K562 (cell line): ENCODE measurements around the gene ERICH6B. TPM values are rescaled to one million over a fixed set of nuclear protein-coding genes. Genes with fewer than 3 reads are reported as not detected.

ENCODE experiments used
- ATAC-seq: fragments of 200-7000 bp; cut with Tn5 transposase; 3 replicates; pipeline ENCODE4 v1.9.1; 2020; ENCODE audit warnings: moderate library complexity
- BruUV-seq: library from RNA; stranded (reverse); fragments of 400-500 nt; replicated peaks from 2 replicates; lab custom pipeline; 2021; lab: Mats Ljungman, UMichigan
- CTCF ChIA-PET: fragments of 300-600 bp; formaldehyde crosslinking; extraction: SDS; loops from one replicate; lab custom pipeline; 2021; ENCODE audit warnings: low intra/inter-chr PET ratio; lab: Yijun Ruan, JAX
- POLR2A ChIA-PET: fragments of 300-600, 350-650 bp; sonication (Branson Sonifier 250); formaldehyde crosslinking; extraction: SDS; loops from one replicate; lab custom pipeline; 2021; ENCODE audit warnings: antibody characterized with exemption, inconsistent platforms; lab: Yijun Ruan, JAX
- DNase-seq, 4 experiments: peaks; one replicate each; pipeline versions ENCODE4 v3.0.0 to v3.0.0-alpha.2; 2011 to 2018; ENCODE audit warnings: low spot score in 3 of 4, mixed read lengths in 3 of 4; ENCODE audit errors: extremely low read depth in 1 of 4
- FAIRE-seq: peaks from 2 replicates; lab custom pipeline; 2011; peaks lifted over from hg19 to GRCh38; lab: Jason Lieb, UNC
- H2AFZ ChIP-seq: 2 replicates; pipeline ENCODE4 v1.6.0; 2011; ENCODE audit warnings: low read depth, low read length, control low read depth, inconsistent platforms
- H3K27ac ChIP-seq: fragments of 200-600 bp; 3 replicates; pipeline ENCODE4 v1.8.0; 2011; ENCODE audit warnings: low read depth, mild to moderate bottlenecking, control low read depth, inconsistent platforms, low read length, moderate library complexity, mixed read lengths; ENCODE audit errors: extremely low read depth
- H3K27me3 ChIP-seq, 2 experiments: fragments of 300-600 bp in 1 of 2; 2 replicates in 1 of 2; 3 replicates in 1 of 2; pipeline versions ENCODE4 v1.6.0 to v1.8.0; 2011; ENCODE audit warnings: inconsistent platforms in 2 of 2, low read length in 2 of 2, mild to moderate bottlenecking in 1 of 2, mixed read lengths in 1 of 2, moderate library complexity in 1 of 2; ENCODE audit not compliant: control insufficient read depth in 2 of 2, insufficient read depth in 2 of 2
- H3K36me3 ChIP-seq: fragments of 300-600 bp; 3 replicates; pipeline ENCODE4 v1.8.0; 2011; ENCODE audit warnings: mild to moderate bottlenecking, low read length, inconsistent platforms; ENCODE audit not compliant: control insufficient read depth, insufficient read depth
- H3K4me1 ChIP-seq, 2 experiments: fragments of 200-600 bp in 1 of 2; replicated peaks in 1 of 2; 2 replicates in 1 of 2; 3 replicates in 1 of 2; pipeline versions ENCODE4 v1.5.1 to v1.8.0; 2011; ENCODE audit warnings: inconsistent platforms in 2 of 2, low read length in 2 of 2, mild to moderate bottlenecking in 1 of 2, mixed read lengths in 1 of 2, moderate library complexity in 1 of 2; ENCODE audit not compliant: control insufficient read depth in 2 of 2, insufficient read depth in 2 of 2
- H3K4me2 ChIP-seq: 2 replicates; pipeline ENCODE4 v1.6.1; 2011; ENCODE audit warnings: low read length, control low read depth, inconsistent platforms, mixed read lengths; ENCODE audit not compliant: insufficient read depth
- H3K4me3 ChIP-seq: fragments of 200-600 bp; sonication (generic), shearing (Covaris generic); 2 replicates; pipeline ENCODE4 v1.5.1; 2016; ENCODE audit warnings: control low read depth, inconsistent platforms
- H3K79me2 ChIP-seq: fragments of 200-600 bp; 3 replicates; pipeline ENCODE4 v1.8.0; 2011; ENCODE audit warnings: low read length, inconsistent platforms; ENCODE audit not compliant: control insufficient read depth, insufficient read depth
- H3K9ac ChIP-seq, 2 experiments: 2 replicates each; pipeline versions ENCODE4 v1.6.0 to v1.6.1; 2011; ENCODE audit warnings: low read depth in 2 of 2, low read length in 2 of 2, control low read depth in 1 of 2, inconsistent platforms in 1 of 2, mild to moderate bottlenecking in 1 of 2, mixed read lengths in 1 of 2; ENCODE audit not compliant: insufficient read depth in 1 of 2
- H3K9me1 ChIP-seq: one replicate; pipeline ENCODE4 v1.6.0; 2011; ENCODE audit warnings: inconsistent platforms, mild to moderate bottlenecking, low read length, moderate library complexity; ENCODE audit not compliant: control insufficient read depth, insufficient read depth
- H3K9me3 ChIP-seq: replicated peaks from 2 replicates; pipeline ENCODE4 v1.5.1; 2011; ENCODE audit warnings: low read depth, low read length, inconsistent platforms; ENCODE audit not compliant: control insufficient read depth, insufficient read depth
- H4K20me1 ChIP-seq: replicated peaks from 2 replicates; pipeline ENCODE4 v1.6.1; 2011; ENCODE audit warnings: low read length, inconsistent platforms, mixed read lengths; ENCODE audit not compliant: control insufficient read depth, insufficient read depth
- CHCHD3 ChIP-seq: fragments of 250-450 bp; sonication (Bioruptor Pico); IDR thresholded peaks from 2 replicates; pipeline ENCODE4 v2.1.2; 2022; ENCODE audit warnings: mild to moderate bottlenecking
- ETV5 ChIP-seq: sonication (generic); formaldehyde crosslinking; IDR thresholded peaks from 2 replicates; pipeline ENCODE4 v1.4.0; 2020; ENCODE audit warnings: low read depth, mild to moderate bottlenecking, missing genetic modification reagents
- FOXJ3 ChIP-seq: sonication (generic); formaldehyde crosslinking; IDR thresholded peaks from 2 replicates; pipeline ENCODE4 v1.4.0; 2020; ENCODE audit warnings: mild to moderate bottlenecking, missing genetic modification reagents
- MCM3 ChIP-seq: fragments of 450-650 bp; IDR thresholded peaks from 2 replicates; pipeline ENCODE4 v1.6.1; 2016
- RBM14 ChIP-seq: fragments of 200-400 bp; formaldehyde crosslinking; IDR thresholded peaks from 2 replicates; pipeline ENCODE4 v1.6.1; 2018; ENCODE audit warnings: low read depth, mild to moderate bottlenecking, low read length, moderate library complexity, borderline replicate concordance; ENCODE audit not compliant: insufficient read depth
- RBM15 ChIP-seq: fragments of 200-400 bp; formaldehyde crosslinking; IDR thresholded peaks from 2 replicates; pipeline ENCODE4 v1.6.1; 2018; ENCODE audit warnings: mild to moderate bottlenecking, low read length, moderate library complexity; ENCODE audit not compliant: insufficient read depth
- SMARCB1 ChIP-seq: IDR thresholded peaks from 2 replicates; pipeline ENCODE4 v1.6.1; 2011; ENCODE audit warnings: improper control_type of control experiment, low read depth; ENCODE audit not compliant: insufficient read length
- TEAD1 ChIP-seq, 2 experiments: fragments of 450-650 bp in 1 of 2; sonication (generic) in 1 of 2; formaldehyde crosslinking; IDR thresholded peaks; 2 replicates each; pipeline versions ENCODE4 v1.4.0 to v1.8.0; 2020 to 2022; ENCODE audit warnings: mild to moderate bottlenecking in 2 of 2, missing genetic modification reagents in 1 of 2
- ZNF444 ChIP-seq: fragments of 250-450 bp; sonication (Bioruptor Pico); IDR thresholded peaks from 2 replicates; pipeline ENCODE4 v1.4.0; 2020; ENCODE audit warnings: mild to moderate bottlenecking, moderate library complexity
- ZNF57 ChIP-seq: fragments of 450-650 bp; formaldehyde crosslinking; IDR thresholded peaks from 2 replicates; pipeline ENCODE4 v1.4.0; 2020; ENCODE audit warnings: mild to moderate bottlenecking, moderate library complexity
- ZNF589 ChIP-seq: fragments of 200-800 bp; sonication (Bioruptor generic); IDR thresholded peaks from 2 replicates; pipeline ENCODE4 v1.6.1; 2016; ENCODE audit warnings: low read depth, missing genetic modification characterization, missing compliant biosample characterization
- WGBS: fragments of 100-300 bp; shearing (Covaris generic); methylation state at CpG from one replicate; pipeline ENCODE4 v1.1.6; 2016; ENCODE audit warnings: low coverage, mixed read lengths; ENCODE audit not compliant: insufficient coverage; ENCODE audit errors: missing lambda C conversion rate; 5-methylcytosine and 5-hydroxymethylcytosine counted together
- in situ Hi-C: fragments of 300-500 bp; cut with MboI; formaldehyde crosslinking; loops from 4 replicates; pipeline ENCODE4 v1.15.0; 2018; ENCODE audit warnings: inconsistent platforms, mixed read lengths
- intact Hi-C: fragments of 100-400 bp; cut with micrococcal nuclease; formaldehyde crosslinking; loops from 2 replicates; pipeline ENCODE4 v1.14.2; 2022
- polyA plus RNA-seq, 8 experiments: library from polyadenylated mRNA; depleted of rRNA in 4 of 8; stranded (reverse) in 5 of 8; unstranded in 3 of 8; fragments of >200 nt; fragmentation: Nextera tagmentation in 2 of 8; fragmentation: Illumina TruSeq in 1 of 8; extraction: Ambion mirVana in 2 of 8; extraction: Trizol in 1 of 8; gene quantifications; 2 replicates each; pipeline versions ENCODE4 v1.2.1 to v1.2.3, GENCODE V29; 2011 to 2014; ENCODE audit warnings: inconsistent platforms in 1 of 8, missing spikeins in 1 of 8
- total RNA-seq, 7 experiments: library from RNA; depleted of rRNA in 6 of 7; stranded (reverse); fragments of >200 nt in 6 of 7; fragmentation: Illumina TruSeq in 2 of 7; extraction: Trizol in 2 of 7; gene quantifications; 2 replicates each; pipeline versions ENCODE4 v1.2.1 to v1.2.3, GENCODE V29; 2011 to 2021; ENCODE audit warnings: low replicate concordance in 1 of 7
- TF ChIP-seq, protein P1 (sequence below): fragments of 250-450 bp; sonication (Bioruptor Pico); IDR thresholded peaks from 2 replicates; pipeline ENCODE4 v1.8.0; 2021; ENCODE audit warnings: moderate library complexity, mild to moderate bottlenecking, inconsistent platforms

The ERICH6B gene
- total and polyA plus RNA-seq, 9 of the 15 experiments (the other 6 are each of a cell fraction or from before 2014, with no cell fraction given) = not detected

DNA sequence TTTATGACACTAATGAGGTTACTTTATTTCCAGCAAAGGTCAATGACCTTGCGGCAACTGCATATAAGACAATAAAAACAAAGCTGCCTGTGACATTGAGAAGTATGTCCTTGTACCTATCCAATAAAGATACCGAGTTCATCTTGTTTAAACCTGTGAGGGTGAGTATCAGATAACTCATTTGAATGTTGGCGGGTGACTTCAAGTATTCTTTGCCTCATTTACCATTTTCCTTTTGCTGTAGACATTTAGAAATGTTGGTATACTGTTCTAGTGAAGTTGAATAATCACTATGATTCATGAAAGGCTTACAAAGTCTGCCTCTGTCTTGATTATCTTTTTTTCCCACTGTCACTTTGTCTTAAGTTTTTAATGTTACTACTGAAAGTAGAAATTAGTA lies 85.8 kb downstream of the ERICH6B start:
- Histone ChIP-seq H3K27me3 (no peaks in the 10 kb centered on the region), H3K27ac (no peak overlapping the region), H3K79me2 (no peaks in the 10 kb centered on the region), H3K4me1 (no peaks in the 10 kb centered on the region), H3K9ac (no peak overlapping the region), H4K20me1 (no peaks in the 10 kb centered on the region), H2AFZ (no peak overlapping the region)
- WGBS = 89% methylated on average over 3 of the region's 3 CpGs
- in situ Hi-C loops (no loop called here), intact Hi-C loops (no loop called here)
- ATAC-seq = no peak
- no peak for FAIRE-seq
- POLR2A ChIA-PET = interaction anchor here (0.8 kb wide), 1 partner anchor 9 kb away, joined by 3 read pairs; no protein-coding TSS in a partner anchor
- no peak for DNase-seq
- TF ChIP-seq ZNF444 (CRISPR knock-in tag) (no peak), FOXJ3 (CRISPR knock-in tag) (no peak), ZNF57 (CRISPR knock-in tag) (no peak), RBM15 (no peak), RBM14 (no peak), SMARCB1 (no peak), MCM3 (no peak), ETV5 (CRISPR knock-in tag) (no peak), ZNF589 (CRISPR knock-in tag) (no peak), TEAD1 (CRISPR knock-in tag; IDR thresholded peaks at IDR 0.05) (no peak), CHCHD3 (CRISPR knock-in tag) (no peak)
- TF ChIP-seq, protein P1, sequence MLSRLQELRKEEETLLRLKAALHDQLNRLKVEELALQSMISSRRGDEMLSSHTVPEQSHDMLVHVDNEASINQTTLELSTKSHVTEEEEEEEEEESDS (CRISPR knock-in tag) = no peak
- TF ChIP-seq, all 486 proteins: peak for 0
- Histone ChIP-seq H3K36me3 (peaks cover 52% of the 10 kb centered on the region; the same call in 2 of the 3 replicates), H3K4me2 (no peak overlapping the region), H3K4me3 (no peak overlapping the region), H3K9me1 (no peaks in the 10 kb centered on the region), H3K9me3 (no peaks in the 10 kb centered on the region)
- no TSS peak for BruUV-seq
- CTCF ChIA-PET = no interaction called here
